Ovary (tissue), 3 donors: ENCODE measurements around the gene KXD1.

Experiments used
- CTCF ChIP-seq, 3 donors: fragments of 450-650 bp in 2 of 3; fragments of 200-600 bp in 1 of 3; IDR thresholded peaks; one replicate each; pipeline versions ENCODE4 v1.5.1 to v1.8.0; 2016 to 2022; ENCODE audit warnings: antibody characterized with exemption in 3 of 3, mild to moderate bottlenecking in 1 of 3
- POLR2A ChIP-seq: fragments of 450-650 bp; IDR thresholded peaks from one replicate; pipeline ENCODE4 v1.6.1; 2017; ENCODE audit warnings: antibody characterized with exemption, mild to moderate bottlenecking, moderate library complexity
- donor health status: DM: no; HTN: no; CAD: no.

GRCh38 chr19:18541992-18542940 lies 15.4 kb upstream of the KXD1 start:
- TF ChIP-seq CTCF (IDR thresholded peaks at IDR 0.05) (no peak), POLR2A (no peak)
